Mucosa of stomach (tissue), 1 donor: ENCODE data around the gene RAB34.
A peak's percentile ranks its signal among the peaks of the same experiment; 100 is the strongest.

Source experiments
- H3K27me3 ChIP-seq: one replicate; pipeline ENCODE4 v1.7.0; 2013; ENCODE audit warnings: mild to moderate bottlenecking, low read length; ENCODE audit not compliant: control insufficient read depth, insufficient read depth
- H3K36me3 ChIP-seq: one replicate; pipeline ENCODE4 v1.7.0; 2013; ENCODE audit warnings: low read length; ENCODE audit not compliant: control insufficient read depth, insufficient read depth
- H3K4me1 ChIP-seq: one replicate; pipeline ENCODE4 v1.7.0; 2013; ENCODE audit warnings: mild to moderate bottlenecking, low read length; ENCODE audit not compliant: control insufficient read depth, insufficient read depth
- H3K4me3 ChIP-seq: one replicate; pipeline ENCODE4 v1.7.0; 2013; ENCODE audit warnings: low read length
- H3K9ac ChIP-seq: one replicate; pipeline ENCODE4 v1.7.0; 2013; ENCODE audit warnings: mild to moderate bottlenecking, low read length, moderate library complexity
- H3K9me3 ChIP-seq: one replicate; pipeline ENCODE4 v1.7.0; 2013; ENCODE audit warnings: mild to moderate bottlenecking, low read length, moderate library complexity; ENCODE audit not compliant: control insufficient read depth
- donor health status: Pancreatic carcinoma.

Gene RAB34

DNA sequence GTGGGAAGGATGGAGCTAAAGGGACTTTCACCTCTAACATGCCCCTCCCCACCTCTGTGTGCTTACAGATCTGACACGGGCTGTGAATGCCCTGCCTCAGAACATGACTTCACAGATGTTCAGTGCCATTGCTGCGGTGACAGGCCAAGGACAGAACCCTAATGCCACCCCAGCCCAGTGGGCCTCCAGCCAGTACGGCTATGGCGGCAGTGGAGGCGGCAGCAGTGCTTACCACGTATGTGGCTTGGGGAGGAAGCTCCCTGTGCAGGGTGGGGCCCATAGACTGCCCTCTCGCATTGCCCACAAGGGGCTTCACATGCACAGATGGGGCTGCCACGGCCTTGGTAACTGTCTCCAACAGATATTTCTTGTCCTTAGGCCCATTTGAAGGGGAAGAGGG, 17.4 kb downstream of the RAB34 start:
- H3K9me3 ChIP-seq, result no peaks in the 10 kb centered on the region
- no peak overlapping the region for H3K9ac ChIP-seq
- no peaks in the 10 kb centered on the region for H3K27me3 ChIP-seq
- no peak overlapping the region for H3K4me3 ChIP-seq
- H3K4me1 ChIP-seq, result peaks cover 42% of the 10 kb centered on the region
- H3K36me3 ChIP-seq, result peaks cover 59% of the 10 kb centered on the region

- Histone ChIP-seq H3K36me3 (peaks cover 60% of the 10 kb centered on the region), H3K4me1 (peaks cover 42% of the 10 kb centered on the region), H3K9ac (peak overlapping the region; percentile 11)
These were observed 19.3 kb downstream of the RAB34 start for GRCh38 chr17:28698253-28698941.

GRCh38 chr17:28693869-28694268, 23.8 kb downstream of the RAB34 start:
- Histone ChIP-seq H3K27me3 (no peaks in the 10 kb centered on the region), H3K4me1 (peaks cover 26% of the 10 kb centered on the region), H3K9me3 (no peaks in the 10 kb centered on the region), H3K4me3 (no peak overlapping the region), H3K9ac (no peak overlapping the region), H3K36me3 (peaks cover 29% of the 10 kb centered on the region)

More at GRCh38 chr17:28698253-28698941, 19.3 kb downstream of the RAB34 start:
- H3K9me3 ChIP-seq, result no peaks in the 10 kb centered on the region
- H3K4me3 ChIP-seq, result no peak overlapping the region
- no peaks in the 10 kb centered on the region for H3K27me3 ChIP-seq

DNA sequence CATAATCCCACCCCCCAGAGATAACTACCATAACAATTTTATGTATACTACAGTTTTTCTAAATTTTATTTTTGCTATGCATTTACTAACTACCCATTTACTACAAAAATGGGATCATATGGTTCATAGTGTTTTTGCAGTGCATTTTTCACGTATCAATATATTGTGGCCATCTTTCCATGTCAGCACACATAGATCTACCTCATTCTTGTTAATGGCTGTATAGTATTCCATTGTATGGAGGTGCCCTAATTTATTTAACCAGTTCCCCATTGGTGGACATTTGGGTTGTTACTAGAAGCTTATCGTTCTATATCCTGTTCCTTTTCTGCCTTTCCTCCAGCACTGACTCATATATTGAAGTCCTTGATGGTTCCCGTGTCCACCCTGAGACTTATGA, 28.7 kb downstream of the RAB34 start:
- Histone ChIP-seq H3K9me3 (no peaks in the 10 kb centered on the region), H3K36me3 (peaks cover 22% of the 10 kb centered on the region), H3K9ac (no peak overlapping the region)

DNA sequence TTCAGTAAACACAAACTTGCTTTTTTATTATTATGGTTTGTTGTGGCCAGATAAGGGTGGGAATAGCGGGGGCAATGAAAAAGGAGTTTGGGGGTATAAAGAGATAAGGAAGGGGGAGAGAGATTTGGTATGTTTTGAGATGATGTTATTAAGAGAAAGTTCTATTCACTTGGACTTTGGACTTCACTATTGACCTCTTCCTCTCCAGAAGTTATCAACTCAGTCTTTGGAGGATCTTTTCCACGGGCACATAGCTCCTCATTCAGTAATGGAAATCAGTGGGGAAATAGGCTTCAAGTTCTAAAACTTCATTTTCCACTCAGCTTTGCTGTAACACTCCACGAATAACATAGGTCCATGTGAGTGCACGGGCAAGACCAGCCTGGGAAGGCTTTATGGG, 29.2 kb downstream of the RAB34 start:
- Histone ChIP-seq H3K36me3 (peaks cover 23% of the 10 kb centered on the region), H3K9ac (no peak overlapping the region), H3K4me3 (no peak overlapping the region), H3K27me3 (no peaks in the 10 kb centered on the region), H3K4me1 (no peaks in the 10 kb centered on the region), H3K9me3 (no peaks in the 10 kb centered on the region)

More for the DNA sequence above, 28.7 kb downstream of the RAB34 start:
- Histone ChIP-seq H3K4me3 (no peak overlapping the region), H3K27me3 (no peaks in the 10 kb centered on the region), H3K4me1 (no peaks in the 10 kb centered on the region)

GRCh38 chr17:28686296-28686695, 31.4 kb downstream of the RAB34 start:
- no peak overlapping the region for H3K4me3 ChIP-seq
- no peak overlapping the region for H3K9ac ChIP-seq
- H3K9me3 ChIP-seq, result no peaks in the 10 kb centered on the region
- H3K27me3 ChIP-seq, result no peaks in the 10 kb centered on the region
- H3K36me3 ChIP-seq, result peaks cover 36% of the 10 kb centered on the region
- no peaks in the 10 kb centered on the region for H3K4me1 ChIP-seq

- no peaks in the 10 kb centered on the region for H3K9me3 ChIP-seq
- H3K9ac ChIP-seq, result no peak overlapping the region
- no peaks in the 10 kb centered on the region for H3K4me1 ChIP-seq
- no peak overlapping the region for H3K4me3 ChIP-seq
- no peaks in the 10 kb centered on the region for H3K27me3 ChIP-seq
- H3K36me3 ChIP-seq, result peaks cover 36% of the 10 kb centered on the region
These were observed 32.3 kb downstream of the RAB34 start for GRCh38 chr17:28685366-28685765.

GRCh38 chr17:28684963-28685362, 32.7 kb downstream of the RAB34 start:
- Histone ChIP-seq H3K27me3 (no peaks in the 10 kb centered on the region), H3K9ac (no peak overlapping the region), H3K9me3 (no peaks in the 10 kb centered on the region), H3K4me3 (no peak overlapping the region), H3K36me3 (peaks cover 36% of the 10 kb centered on the region), H3K4me1 (no peaks in the 10 kb centered on the region)

DNA sequence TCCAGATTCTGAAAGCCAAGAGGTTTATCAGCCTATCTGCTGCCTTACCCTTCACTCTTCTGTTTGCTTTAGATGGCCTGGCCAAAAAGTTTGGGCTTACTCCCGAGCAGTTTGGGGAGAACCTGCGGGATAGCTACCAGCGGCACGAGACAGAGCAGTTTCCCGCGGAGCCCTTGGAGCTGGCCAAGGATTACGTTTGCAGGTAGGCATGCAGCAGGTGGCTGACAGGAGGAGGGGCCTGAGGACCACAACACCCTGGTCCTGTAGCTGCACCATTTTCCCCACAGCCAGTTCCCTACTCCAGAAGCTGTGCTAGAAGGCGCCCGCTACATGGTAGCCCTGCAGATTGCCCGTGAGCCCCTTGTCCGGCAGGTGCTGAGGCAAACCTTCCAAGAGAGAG, 35.0 kb downstream of the RAB34 start:
- H3K9ac ChIP-seq, result no peak overlapping the region
- H3K9me3 ChIP-seq, result no peaks in the 10 kb centered on the region
- no peaks in the 10 kb centered on the region for H3K27me3 ChIP-seq
- H3K4me1 ChIP-seq, result no peaks in the 10 kb centered on the region
- H3K4me3 ChIP-seq, result no peak overlapping the region
- H3K36me3 ChIP-seq, result peaks cover 41% of the 10 kb centered on the region

- Histone ChIP-seq H3K27me3 (no peaks in the 10 kb centered on the region), H3K9ac (no peak overlapping the region), H3K36me3 (peaks cover 38% of the 10 kb centered on the region), H3K9me3 (no peaks in the 10 kb centered on the region), H3K4me3 (no peak overlapping the region), H3K4me1 (no peaks in the 10 kb centered on the region)
These were observed 41.7 kb downstream of the RAB34 start for GRCh38 chr17:28675980-28676379.

DNA sequence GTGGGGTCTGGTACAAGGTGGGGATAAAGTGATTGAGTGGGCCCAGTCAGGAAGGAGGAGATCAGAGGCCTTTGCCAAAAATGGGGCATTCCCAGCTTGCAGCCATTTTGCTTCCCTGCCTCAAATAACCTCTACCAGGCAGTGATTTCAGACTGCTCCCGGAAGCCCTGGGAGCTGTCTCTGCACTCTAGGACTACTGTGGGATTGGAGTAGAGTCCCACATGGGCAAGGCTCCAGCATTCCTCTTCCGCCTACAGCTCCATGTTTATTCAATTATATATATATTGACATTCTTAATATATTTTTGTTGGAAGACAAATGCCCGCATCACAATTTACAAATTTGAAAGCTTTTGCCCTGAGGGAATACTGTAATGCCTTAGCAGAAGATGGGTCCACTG, 42.2 kb downstream of the RAB34 start:
- Histone ChIP-seq H3K27me3 (no peaks in the 10 kb centered on the region), H3K4me1 (no peaks in the 10 kb centered on the region), H3K9me3 (no peaks in the 10 kb centered on the region), H3K9ac (no peak overlapping the region), H3K4me3 (no peak overlapping the region), H3K36me3 (peaks cover 38% of the 10 kb centered on the region)

DNA sequence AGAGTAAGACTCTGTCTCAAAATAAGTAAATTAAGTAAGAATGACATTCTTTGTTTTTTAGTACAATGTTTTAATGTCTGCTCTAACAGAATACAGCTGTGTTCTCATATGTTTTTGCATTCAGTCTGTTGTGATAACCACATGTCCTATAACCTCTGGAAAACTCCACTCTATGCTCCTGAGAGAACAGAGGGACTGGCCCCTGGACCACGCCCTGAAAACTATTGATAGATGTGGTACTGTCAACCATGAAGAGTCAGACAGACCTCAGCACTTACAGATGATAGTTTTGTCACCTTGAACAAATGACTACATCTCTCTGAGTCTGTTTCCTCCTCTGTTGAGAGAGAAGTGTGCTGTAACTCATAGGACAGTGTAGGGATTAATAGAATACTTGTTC, 47.8 kb downstream of the RAB34 start:
- H3K4me1 ChIP-seq, result no peaks in the 10 kb centered on the region
- no peaks in the 10 kb centered on the region for H3K9me3 ChIP-seq
- no peaks in the 10 kb centered on the region for H3K27me3 ChIP-seq
- H3K36me3 ChIP-seq, result peaks cover 18% of the 10 kb centered on the region
- H3K9ac ChIP-seq, result no peak overlapping the region
- no peak overlapping the region for H3K4me3 ChIP-seq

DNA sequence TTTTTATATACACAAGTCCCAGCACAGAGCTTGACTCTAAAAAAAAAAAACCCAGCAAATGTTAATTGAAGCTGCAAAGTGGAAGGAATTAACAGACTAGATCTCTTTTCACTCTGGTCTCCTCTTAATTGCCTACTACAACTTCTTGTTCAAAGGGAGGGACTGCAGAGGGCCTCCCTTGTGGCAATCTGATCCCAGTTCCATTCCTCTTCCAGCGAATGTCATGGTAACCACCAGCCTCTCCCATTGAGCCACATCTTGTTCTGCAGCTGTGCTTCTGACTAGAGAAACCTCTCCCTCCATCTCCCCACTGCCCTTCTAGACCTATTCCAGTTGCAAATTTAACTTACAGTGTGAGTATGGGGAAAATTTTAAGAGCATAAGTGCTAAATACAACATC, 49.8 kb downstream of the RAB34 start:
- Histone ChIP-seq H3K27me3 (no peaks in the 10 kb centered on the region), H3K4me1 (peaks cover 6% of the 10 kb centered on the region), H3K36me3 (no peaks in the 10 kb centered on the region), H3K4me3 (no peak overlapping the region), H3K9ac (no peak overlapping the region), H3K9me3 (no peaks in the 10 kb centered on the region)
